Endothelial cell of umbilical vein (primary cell): ENCODE results near the gene ZDHHC16. TPM values are rescaled to one million over a fixed set of nuclear protein-coding genes. Genes with fewer than 3 reads are reported as not detected.

Experiments
- BruUV-seq: library from RNA; stranded (reverse); fragments of 400-500 nt; replicated peaks from 2 replicates; lab custom pipeline; 2021; lab: Mats Ljungman, UMichigan
- CTCF ChIA-PET: fragments of 300-600, 350-600 bp; sonication (Branson Sonifier 250); formaldehyde crosslinking; loops from one replicate; lab custom pipeline; 2021; ENCODE audit warnings: antibody characterized with exemption, inconsistent platforms; lab: Charles Lee
- POLR2A ChIA-PET: fragments of 300-600, 350-600 bp; sonication (Branson Sonifier 250); formaldehyde crosslinking; loops from one replicate; lab custom pipeline; 2021; ENCODE audit warnings: antibody characterized with exemption, inconsistent platforms; lab: Charles Lee
- DNase-seq: peaks from one replicate; pipeline ENCODE4 v3.0.0-alpha.2; 2011; ENCODE audit warnings: low read depth, low spot score
- FAIRE-seq: peaks from 2 replicates; lab custom pipeline; 2011; peaks lifted over from hg19 to GRCh38; lab: Jason Lieb, UNC
- H2AFZ ChIP-seq: 2 replicates; pipeline ENCODE4 v1.6.0; 2012; ENCODE audit warnings: low read depth, low read length, control low read depth, inconsistent platforms
- H3K27ac ChIP-seq: 2 replicates; pipeline ENCODE4 v1.5.1; 2011; ENCODE audit warnings: low read depth, mild to moderate bottlenecking, control low read depth, low read length, moderate library complexity; ENCODE audit not compliant: insufficient read depth
- H3K27me3 ChIP-seq, 2 experiments: 2 replicates each; pipeline versions ENCODE4 v1.6.0 to v1.6.1; 2011; ENCODE audit warnings: low read length in 2 of 2, mixed read lengths in 1 of 2; ENCODE audit not compliant: control insufficient read depth in 2 of 2, insufficient read depth in 2 of 2
- H3K36me3 ChIP-seq, 2 experiments: 2 replicates in 1 of 2; 3 replicates in 1 of 2; pipeline ENCODE4 v1.5.1; 2011; ENCODE audit warnings: low read length in 2 of 2, mild to moderate bottlenecking in 1 of 2, moderate library complexity in 1 of 2; ENCODE audit not compliant: control insufficient read depth in 2 of 2, insufficient read depth in 2 of 2; ENCODE audit errors: extremely low read depth in 1 of 2
- H3K4me1 ChIP-seq: 3 replicates; pipeline ENCODE4 v1.5.1; 2011; ENCODE audit warnings: mild to moderate bottlenecking, low read length; ENCODE audit not compliant: control insufficient read depth, insufficient read depth; ENCODE audit errors: extremely low read depth
- H3K4me2 ChIP-seq: 2 replicates; pipeline ENCODE4 v1.6.1; 2011; ENCODE audit warnings: low read length, control low read depth, mixed read lengths; ENCODE audit not compliant: insufficient read depth
- H3K4me3 ChIP-seq, 3 experiments: fragments of 200-600 bp in 1 of 3; sonication (generic), shearing (Covaris generic) in 1 of 3; replicated peaks in 1 of 3; 2 replicates each; pipeline ENCODE4 v1.5.1; 2011 to 2016; ENCODE audit warnings: control low read depth in 3 of 3, low read length in 3 of 3, mild to moderate bottlenecking in 2 of 3, inconsistent platforms in 1 of 3, low read depth in 1 of 3, moderate library complexity in 1 of 3; ENCODE audit not compliant: insufficient read depth in 1 of 3
- H3K79me2 ChIP-seq: 2 replicates; pipeline ENCODE4 v1.6.0; 2012; ENCODE audit warnings: low read length, inconsistent platforms; ENCODE audit not compliant: control insufficient read depth, insufficient read depth
- H3K9ac ChIP-seq: replicated peaks from 2 replicates; pipeline ENCODE3; 2011; ENCODE audit warnings: low read length, control low read depth; ENCODE audit not compliant: insufficient read depth; ENCODE audit errors: extremely low read depth
- H3K9me1 ChIP-seq: replicated peaks from 3 replicates; pipeline ENCODE4 v1.6.0; 2011; ENCODE audit warnings: mild to moderate bottlenecking, low read length; ENCODE audit not compliant: control insufficient read depth, insufficient read depth; ENCODE audit errors: extremely low read depth
- H3K9me3 ChIP-seq: replicated peaks from 2 replicates; pipeline ENCODE4 v1.5.1; 2012; ENCODE audit warnings: low read length, inconsistent platforms; ENCODE audit not compliant: control insufficient read depth, insufficient read depth
- H4K20me1 ChIP-seq: replicated peaks from 2 replicates; pipeline ENCODE3; 2011; ENCODE audit warnings: mild to moderate bottlenecking, low read length; ENCODE audit not compliant: control insufficient read depth, insufficient read depth; ENCODE audit errors: extremely low read depth
- EZH2 ChIP-seq: IDR thresholded peaks from 2 replicates; pipeline ENCODE4 v1.6.1; 2012; ENCODE audit warnings: borderline replicate concordance, low read depth, mild to moderate bottlenecking, moderate library complexity, low read length, inconsistent platforms; ENCODE audit not compliant: severe bottlenecking
- JUN ChIP-seq: IDR thresholded peaks from 2 replicates; pipeline ENCODE4 v1.6.1; 2011; ENCODE audit warnings: borderline replicate concordance, low read depth; ENCODE audit not compliant: insufficient read length, insufficient read depth
- POLR2A ChIP-seq: IDR thresholded peaks from 2 replicates; pipeline ENCODE4 v1.6.1; 2012; ENCODE audit warnings: low read depth, mild to moderate bottlenecking, control low read depth, low read length
- POLR2AphosphoS5 ChIP-seq: IDR thresholded peaks from 2 replicates; pipeline ENCODE4 v1.6.1; 2012; ENCODE audit warnings: low read depth, mild to moderate bottlenecking, control low read depth, low read length, moderate library complexity; ENCODE audit not compliant: insufficient read depth
- dilution Hi-C: fragments of 300-500 bp; cut with MboI; formaldehyde crosslinking; loops from one replicate; pipeline ENCODE4 v1.15.0; 2019; ENCODE audit warnings: low sequenced_read_pairs; ENCODE audit not compliant: extremely low pct_ligation_motif_present
- intact Hi-C: fragments of 100-400 bp; cut with micrococcal nuclease; formaldehyde crosslinking; loops from one replicate; pipeline ENCODE4 v1.10.0; 2022
- polyA plus RNA-seq, 4 experiments: library from polyadenylated mRNA; depleted of rRNA in 3 of 4; stranded (reverse) in 3 of 4; unstranded in 1 of 4; fragments of >200 nt; gene quantifications; 2 replicates each; pipeline versions ENCODE4 v1.2.1 to v1.2.3, GENCODE V29; 2011 to 2012; ENCODE audit warnings: missing spikeins in 1 of 4
- total RNA-seq: library from RNA; stranded (reverse); gene quantifications from 2 replicates; pipeline ENCODE4 v1.2.3, GENCODE V29; 2021
- TF ChIP-seq, protein P1 (sequence below), 2 donors: IDR thresholded peaks; 1 replicate in 1 of 2; 2 replicates in 1 of 2; pipeline ENCODE4 v1.5.1; 2011; ENCODE audit warnings: low read length in 2 of 2, mild to moderate bottlenecking in 2 of 2, moderate library complexity in 2 of 2, control low read depth in 1 of 2, inconsistent platforms in 1 of 2, low read depth in 1 of 2; ENCODE audit not compliant: insufficient read depth in 1 of 2; ENCODE audit errors: extremely low read depth in 1 of 2

The ZDHHC16 gene
- total and polyA plus RNA-seq, 2 donors (not counting 3 experiments of a cell fraction or from before 2014, with no cell fraction given), result 52.0 to 125 TPM

DNA sequence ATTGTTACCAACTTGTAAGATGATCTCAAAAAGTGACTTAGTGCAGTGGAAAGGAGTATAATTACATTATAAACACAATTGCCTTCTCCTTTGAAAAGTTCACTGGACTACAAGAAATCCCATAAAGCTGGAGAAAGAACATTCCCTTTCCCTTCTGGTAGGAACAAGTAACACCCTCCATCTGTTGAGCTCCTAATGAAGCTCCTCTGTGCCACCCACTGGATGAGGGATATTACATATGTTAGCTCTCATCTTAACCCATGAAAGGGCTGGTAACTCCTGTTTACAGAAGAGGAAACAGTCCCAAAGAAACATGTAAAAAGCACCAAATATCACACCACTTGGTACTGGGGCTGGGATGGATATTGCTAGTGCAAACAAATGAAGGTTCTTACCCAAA, 11.9 kb upstream of the ZDHHC16 start:
- Histone ChIP-seq H3K4me2 (no peak overlapping the region), H3K4me1 (no peaks in the 10 kb centered on the region), H3K36me3 (peaks cover 21 to 29% of the 10 kb centered on the region in 2 experiments), H3K27ac (no peak overlapping the region), H3K79me2 (peaks cover 16% of the 10 kb centered on the region), H3K9me1 (no peaks in the 10 kb centered on the region), H3K27me3 (no peaks in the 10 kb centered on the region), H3K9me3 (no peaks in the 10 kb centered on the region), H4K20me1 (no peaks in the 10 kb centered on the region), H3K4me3 (no peak overlapping the region), H2AFZ (no peak overlapping the region), H3K9ac (no peak overlapping the region)
- FAIRE-seq, result no peak
- dilution Hi-C loops (no loop called here), intact Hi-C loops (no loop called here)
- no peak for TF ChIP-seq JUN
- TF ChIP-seq EZH2, result no peak
- no peak for DNase-seq
- ChIA-PET POLR2A (no interaction called here), CTCF (interaction anchor here (0.6 to 1.5 kb wide), 6 partner anchors 24 to 179 kb away, joined by 3 to 11 read pairs (median 3); no protein-coding TSS in a partner anchor)
- no TSS peak for BruUV-seq

DNA sequence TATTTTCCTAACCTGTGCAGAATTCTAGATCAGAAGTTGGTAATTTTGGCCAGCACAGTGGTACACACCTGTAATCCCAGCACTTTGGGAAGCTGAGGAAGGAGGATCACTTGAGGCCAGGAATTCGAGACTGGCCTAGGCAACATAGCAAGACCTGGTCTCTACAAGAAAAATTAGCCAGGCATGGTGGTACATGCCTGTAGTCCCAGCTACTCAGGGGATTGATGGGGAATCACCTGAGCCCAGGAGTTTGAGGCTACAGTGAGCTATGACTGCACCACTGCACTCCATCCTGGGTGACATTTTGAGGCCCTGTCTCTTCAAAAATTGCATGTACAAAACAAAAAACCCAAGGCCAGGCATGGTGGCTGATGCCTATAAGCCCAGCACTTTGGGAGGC, 11.4 kb upstream of the ZDHHC16 start:
- DNase-seq (no peak), FAIRE-seq (no peak)
- intact Hi-C loops, result no loop called here
- no peak overlapping the region for H3K4me2 ChIP-seq
- no peak overlapping the region for H3K4me3 ChIP-seq
- H3K9me3 ChIP-seq, result no peaks in the 10 kb centered on the region
- H3K36me3 ChIP-seq, result peaks cover 18 to 31% of the 10 kb centered on the region in 2 experiments
- no peaks in the 10 kb centered on the region for H3K9me1 ChIP-seq
- H3K79me2 ChIP-seq, result peaks cover 12% of the 10 kb centered on the region
- H4K20me1 ChIP-seq, result no peaks in the 10 kb centered on the region
- POLR2A ChIA-PET, result no interaction called here
- TF ChIP-seq, protein P1, sequence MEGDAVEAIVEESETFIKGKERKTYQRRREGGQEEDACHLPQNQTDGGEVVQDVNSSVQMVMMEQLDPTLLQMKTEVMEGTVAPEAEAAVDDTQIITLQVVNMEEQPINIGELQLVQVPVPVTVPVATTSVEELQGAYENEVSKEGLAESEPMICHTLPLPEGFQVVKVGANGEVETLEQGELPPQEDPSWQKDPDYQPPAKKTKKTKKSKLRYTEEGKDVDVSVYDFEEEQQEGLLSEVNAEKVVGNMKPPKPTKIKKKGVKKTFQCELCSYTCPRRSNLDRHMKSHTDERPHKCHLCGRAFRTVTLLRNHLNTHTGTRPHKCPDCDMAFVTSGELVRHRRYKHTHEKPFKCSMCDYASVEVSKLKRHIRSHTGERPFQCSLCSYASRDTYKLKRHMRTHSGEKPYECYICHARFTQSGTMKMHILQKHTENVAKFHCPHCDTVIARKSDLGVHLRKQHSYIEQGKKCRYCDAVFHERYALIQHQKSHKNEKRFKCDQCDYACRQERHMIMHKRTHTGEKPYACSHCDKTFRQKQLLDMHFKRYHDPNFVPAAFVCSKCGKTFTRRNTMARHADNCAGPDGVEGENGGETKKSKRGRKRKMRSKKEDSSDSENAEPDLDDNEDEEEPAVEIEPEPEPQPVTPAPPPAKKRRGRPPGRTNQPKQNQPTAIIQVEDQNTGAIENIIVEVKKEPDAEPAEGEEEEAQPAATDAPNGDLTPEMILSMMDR (IDR thresholded peaks at IDR 0.05; ENCODE audit: extremely low read depth in 1 of 2, insufficient read depth in 1 of 2, low read depth in 1 of 2, low read length in 2 of 2), result no peak
- TF ChIP-seq POLR2A (no peak), POLR2AphosphoS5 (peak; percentile 37)
- CTCF ChIA-PET, result interaction anchor here (1.0 to 1.5 kb wide), 5 partner anchors 25 to 179 kb away, joined by 3 to 11 read pairs (median 3); no protein-coding TSS in a partner anchor
- dilution Hi-C loops, result no loop called here
- no peaks in the 10 kb centered on the region for H3K27me3 ChIP-seq
- no TSS peak for BruUV-seq
- no peak overlapping the region for H3K27ac ChIP-seq
- no peaks in the 10 kb centered on the region for H3K4me1 ChIP-seq
- H3K9ac ChIP-seq, result no peak overlapping the region
- H2AFZ ChIP-seq, result no peak overlapping the region
